T47D (cell line): ENCODE data around the gene GALNT17.
"Not testable (repeated sequence)": the region's sequence is repeated elsewhere in the genome, so short reads cannot be mapped to it uniquely, and the experiment has no call there.

Source experiments
- DNase-seq, 2 experiments: peaks; one replicate each; pipeline versions ENCODE4 v3.0.0 to v3.0.0-alpha.2; 2011 to 2012; ENCODE audit warnings: low read depth in 1 of 2, low spot score in 1 of 2
- JUND ChIP-seq: IDR thresholded peaks from 2 replicates; pipeline ENCODE4 v1.6.1; 2012; ENCODE audit warnings: low read depth
- in situ Hi-C: cut with HindIII; loops from 2 replicates; pipeline ENCODE4 v1.10.0; 2016; ENCODE audit warnings: low sequenced_read_pairs, low pct_unique_long_range_greater_than_20kb

GALNT17 gene

DNA sequence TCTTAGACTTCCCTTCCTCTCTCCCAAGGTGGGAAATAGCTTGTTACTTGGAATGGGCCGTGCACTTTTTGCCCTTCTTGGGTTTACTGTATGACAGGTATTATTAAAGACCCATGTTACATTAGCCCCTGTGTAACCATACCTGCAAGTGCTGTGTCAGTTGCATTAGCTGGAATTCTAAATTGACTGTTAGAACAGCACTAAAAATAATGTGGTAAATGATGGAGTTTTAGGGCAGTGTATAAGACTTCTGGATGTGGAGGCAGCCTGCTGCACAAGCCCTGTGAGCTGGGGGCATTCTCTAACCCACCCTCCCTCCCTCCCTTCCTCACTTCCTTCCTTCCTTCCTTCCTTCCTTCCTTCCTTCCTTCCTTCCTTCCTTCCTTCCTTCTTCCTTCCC is 52.7 kb downstream of the GALNT17 start:
- TF ChIP-seq JUND = no peak
- no peak for DNase-seq
- in situ Hi-C loops = no loop called here

DNA sequence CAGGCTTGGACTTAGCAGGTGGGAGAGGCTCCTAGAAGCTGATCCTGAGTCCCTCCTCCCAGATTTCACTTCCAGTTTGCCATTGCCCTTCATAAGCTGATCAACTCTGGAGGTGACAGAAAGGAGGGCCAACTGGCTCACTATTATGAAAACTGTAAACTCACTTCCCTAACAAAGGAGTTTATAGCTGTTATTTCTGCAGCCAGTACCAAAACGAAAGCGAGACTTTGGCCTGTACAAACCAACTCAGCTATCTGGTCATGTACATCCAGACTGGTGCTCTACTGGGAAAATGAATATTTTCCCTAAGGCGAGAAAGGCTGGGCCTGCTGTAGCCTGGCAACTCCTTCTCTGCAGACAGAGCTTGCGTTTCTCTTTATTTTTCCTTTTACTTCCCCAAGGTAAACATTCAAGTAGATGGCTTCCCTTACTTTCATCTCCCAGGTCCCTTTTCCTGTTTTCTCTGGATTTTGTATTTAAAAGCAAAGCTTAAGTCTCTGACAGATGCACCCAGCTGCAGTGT is 54.7 kb downstream of the GALNT17 start:
- TF ChIP-seq JUND = no peak
- no peak for DNase-seq
- in situ Hi-C loops = no loop called here

DNA sequence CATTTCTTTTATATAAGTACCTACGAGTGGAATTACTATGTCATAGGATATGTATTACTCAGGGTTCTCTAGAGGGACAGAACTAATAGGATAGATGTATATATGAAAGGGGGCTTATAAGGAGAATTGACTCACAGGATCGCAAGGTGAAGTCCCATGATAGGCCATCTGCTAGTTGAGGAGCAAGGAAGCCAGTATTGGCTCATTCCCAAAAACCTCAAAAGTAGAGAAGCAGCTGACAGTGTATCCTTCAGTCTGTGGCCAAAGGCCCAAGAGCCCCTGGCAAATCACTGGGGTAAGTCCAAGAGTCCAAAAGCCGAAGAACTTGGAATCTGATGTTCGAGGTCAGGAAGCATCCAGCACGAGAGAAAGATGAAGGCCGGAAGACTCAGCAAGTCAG is 59.8 kb downstream of the GALNT17 start:
- no peak for TF ChIP-seq JUND
- DNase-seq = no peak
- in situ Hi-C loops = no loop called here

DNA sequence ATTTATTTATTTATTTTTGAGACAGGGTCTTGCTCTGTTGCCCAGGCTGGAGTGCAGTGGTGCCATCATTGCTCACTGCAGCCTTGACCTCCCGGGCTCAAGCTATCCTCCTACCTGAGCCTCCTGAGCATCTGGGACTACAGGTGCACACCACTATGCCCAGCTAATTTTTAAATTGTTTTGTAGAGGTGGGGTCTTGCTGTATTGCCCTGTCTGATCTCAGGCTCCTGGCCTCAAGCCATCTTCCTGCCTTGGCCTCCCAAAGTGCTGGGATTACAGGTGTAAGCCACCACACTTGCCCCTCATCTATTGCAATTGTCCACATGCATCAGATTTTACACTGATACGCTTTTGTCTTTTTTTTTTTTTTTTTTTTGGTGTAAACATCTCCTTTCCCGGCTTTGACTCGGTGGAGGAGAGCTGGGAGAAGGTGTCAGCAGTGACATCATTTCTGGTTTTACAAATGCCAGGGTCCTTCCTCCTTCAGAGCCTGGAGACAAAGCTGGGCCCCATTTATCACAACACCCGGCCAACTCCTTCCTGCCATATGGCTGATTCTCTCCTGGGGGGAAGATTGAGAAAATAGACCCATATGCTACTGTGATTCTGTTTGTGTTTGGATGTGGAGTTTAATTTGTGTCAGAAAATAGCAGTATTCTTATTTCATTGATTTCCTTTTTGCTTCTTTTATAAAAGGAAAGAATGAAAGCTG is 61.3 kb downstream of the GALNT17 start:
- no peak for TF ChIP-seq JUND
- DNase-seq = no peak
- in situ Hi-C loops = no loop called here

GRCh38 chr7:71198391-71198790 is 66.4 kb downstream of the GALNT17 start:
- in situ Hi-C loops = no loop called here
- DNase-seq = no peak
- no peak for TF ChIP-seq JUND

DNA sequence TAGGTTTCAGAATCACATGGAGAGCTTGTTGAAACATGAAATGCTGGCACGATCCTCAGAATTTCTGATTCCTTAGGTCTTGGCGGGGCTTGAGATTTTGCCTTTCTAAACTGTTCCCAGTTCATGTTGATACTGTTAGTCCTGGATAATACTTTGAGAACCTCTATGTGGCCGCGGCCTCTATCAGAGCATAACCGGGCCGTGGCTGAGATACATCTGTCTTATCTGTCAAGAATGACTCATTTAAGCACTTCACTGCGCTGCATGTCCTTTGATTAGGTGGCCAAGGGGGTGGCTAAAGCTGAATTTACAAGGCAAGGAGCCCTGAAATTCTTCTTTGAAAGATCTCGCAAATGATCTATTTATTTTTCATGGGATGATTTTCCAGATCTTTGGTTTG is 66.9 kb downstream of the GALNT17 start:
- no peak for DNase-seq
- TF ChIP-seq JUND = no peak
- in situ Hi-C loops = no loop called here

DNA sequence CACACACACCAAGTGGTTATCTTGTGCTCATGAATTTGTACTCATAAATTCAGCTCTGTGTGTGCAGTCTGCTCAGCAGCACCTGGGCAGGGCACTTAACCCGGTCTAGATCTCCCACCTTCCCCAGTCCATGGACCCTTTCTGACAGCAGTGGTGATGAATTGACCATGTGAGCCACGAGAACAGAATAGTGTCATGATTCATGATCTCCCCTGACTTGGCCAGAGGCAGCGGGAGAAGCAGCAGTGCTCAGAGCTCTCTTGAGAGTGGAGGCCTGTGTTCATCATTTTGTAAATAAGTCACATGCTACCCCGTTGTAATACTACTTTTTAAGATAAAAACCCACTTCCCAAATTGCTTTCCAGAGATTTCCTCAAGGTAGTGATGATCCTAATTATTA is 74.2 kb downstream of the GALNT17 start:
- in situ Hi-C loops = no loop called here
- no peak for TF ChIP-seq JUND
- DNase-seq = no peak

DNA sequence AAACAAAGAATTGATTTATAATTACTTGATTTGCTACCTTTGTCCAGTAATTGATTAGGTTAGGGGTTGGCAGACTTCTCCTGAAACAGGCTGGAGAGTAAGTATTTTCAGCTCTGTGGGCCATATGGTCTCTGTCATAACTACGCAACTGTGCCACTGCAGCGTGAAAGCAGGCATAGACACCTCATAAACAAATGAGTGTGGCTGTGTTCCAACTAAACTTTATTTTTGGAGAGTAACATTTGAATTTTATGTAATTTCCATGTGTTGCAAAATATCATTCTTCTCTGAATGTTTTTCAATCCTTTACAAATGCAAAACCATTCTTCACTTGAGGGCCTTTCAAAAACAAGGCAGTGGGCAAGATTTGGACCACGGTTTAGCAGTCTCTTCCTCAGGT is 76.9 kb downstream of the GALNT17 start:
- no peak for TF ChIP-seq JUND
- no peak for DNase-seq
- in situ Hi-C loops = no loop called here

DNA sequence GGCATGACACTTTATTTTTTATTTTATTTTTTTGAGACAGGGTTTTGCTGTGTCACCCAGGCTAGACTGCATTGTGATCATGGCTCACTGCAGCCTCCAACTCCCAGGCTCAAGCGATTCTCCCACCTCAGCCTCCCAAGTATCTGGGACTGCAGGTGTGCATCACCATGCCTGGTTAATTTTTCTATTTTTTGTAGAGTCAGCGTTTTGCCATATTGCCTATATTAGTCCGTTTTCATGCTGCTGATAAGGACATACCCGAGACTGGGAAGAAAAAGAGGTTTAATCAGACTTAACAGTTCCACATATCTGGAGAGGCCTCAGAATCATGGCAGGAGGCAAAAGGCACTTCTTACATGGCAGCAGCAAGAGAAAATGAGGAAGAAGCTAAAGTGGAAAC is 77.5 kb downstream of the GALNT17 start:
- DNase-seq, in situ Hi-C loops: not testable (repeated sequence)

GRCh38 chr7:71210220-71210619 is 78.3 kb downstream of the GALNT17 start:
- DNase-seq = no peak
- in situ Hi-C loops = no loop called here
- TF ChIP-seq JUND = no peak

DNA sequence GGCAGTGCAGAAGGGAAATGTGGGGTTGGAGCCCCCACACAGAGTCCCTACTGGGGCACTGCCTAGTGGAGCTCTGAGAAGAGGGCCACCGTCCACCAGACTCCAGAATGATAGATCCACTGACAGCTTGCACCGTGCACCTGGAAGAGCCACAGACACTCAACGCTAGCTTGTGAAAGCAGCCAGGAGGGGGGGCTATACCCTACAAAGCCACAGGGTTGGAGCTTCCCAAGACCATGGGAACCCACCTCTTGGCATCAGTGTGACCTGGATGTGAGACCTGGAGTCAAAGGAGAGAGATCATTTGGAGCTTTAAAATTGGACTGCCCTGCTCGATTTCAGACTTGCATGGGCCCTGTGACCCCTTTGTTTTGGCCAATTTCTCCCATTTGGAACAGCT is 80.5 kb downstream of the GALNT17 start:
- DNase-seq, in situ Hi-C loops: not testable (repeated sequence)

- no peak for TF ChIP-seq JUND
- in situ Hi-C loops = no loop called here
- DNase-seq = no peak
Observed at GRCh38 chr7:71216211-71216610, 84.3 kb downstream of the GALNT17 start.

DNA sequence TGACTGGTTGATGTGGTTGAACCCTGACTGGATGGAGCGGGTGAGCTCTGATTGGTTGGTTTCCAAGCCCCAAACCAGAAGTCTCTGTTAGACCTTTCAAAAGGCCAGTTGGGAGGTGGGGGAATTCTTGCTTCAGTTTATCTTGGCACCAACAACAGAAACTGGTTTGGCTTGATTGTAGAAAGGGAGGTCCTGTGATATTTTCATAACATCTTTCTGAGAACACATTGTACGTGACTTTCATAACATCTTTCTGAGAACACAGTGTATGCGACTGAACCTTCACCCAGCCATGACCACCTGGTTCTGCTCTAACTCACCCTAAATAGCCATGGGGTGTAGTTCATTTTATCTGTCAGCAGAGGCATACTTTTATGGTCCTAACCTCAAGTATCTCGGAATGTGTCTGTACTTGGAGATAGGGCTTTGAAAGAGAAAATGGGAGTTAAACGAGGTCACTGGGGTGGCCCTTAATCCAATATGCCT is 88.3 kb downstream of the GALNT17 start:
- in situ Hi-C loops = no loop called here
- no peak for TF ChIP-seq JUND
- DNase-seq = no peak

GRCh38 chr7:71221049-71221448 is 89.1 kb downstream of the GALNT17 start:
- in situ Hi-C loops = no loop called here
- no peak for TF ChIP-seq JUND

More at GRCh38 chr7:71221049-71221448, 89.1 kb downstream of the GALNT17 start:
- DNase-seq = no peak
